IPS-11a (cell line): ENCODE data around the gene RIPOR2.
"Not testable (repeated sequence)": the region's sequence is repeated elsewhere in the genome, so short reads cannot be mapped to it uniquely, and the experiment has no call there.

Experiments used
- H3K4me3 ChIP-seq: one replicate; pipeline ENCODE4 v1.5.1; 2013; ENCODE audit warnings: low read depth, low read length, control low read depth

The RIPOR2 gene

GRCh38 chr6:24766680-24767462 lies 168.9 kb downstream of the RIPOR2 start:
- H3K4me3 ChIP-seq, result no peak overlapping the region

GRCh38 chr6:24765968-24766367 lies 169.8 kb downstream of the RIPOR2 start:
- H3K4me3 ChIP-seq, result not testable (repeated sequence)

GRCh38 chr6:24764833-24765828 lies 170.6 kb downstream of the RIPOR2 start:
- not testable (repeated sequence) for H3K4me3 ChIP-seq

GRCh38 chr6:24763578-24763977 lies 172.2 kb downstream of the RIPOR2 start:
- H3K4me3 ChIP-seq, result no peak overlapping the region

- no peak overlapping the region for H3K4me3 ChIP-seq
Measured at GRCh38 chr6:24761851-24762250, 173.9 kb downstream of the RIPOR2 start.

- H3K4me3 ChIP-seq, result no peak overlapping the region
Measured at GRCh38 chr6:24761193-24761835, 174.4 kb downstream of the RIPOR2 start.

- H3K4me3 ChIP-seq, result no peak overlapping the region
Measured at GRCh38 chr6:24760210-24760609, 175.6 kb downstream of the RIPOR2 start.

- H3K4me3 ChIP-seq, result no peak overlapping the region
Measured at GRCh38 chr6:24759718-24760117, 176.0 kb downstream of the RIPOR2 start.

- H3K4me3 ChIP-seq, result no peak overlapping the region
Measured at GRCh38 chr6:24757611-24758010, 178.1 kb downstream of the RIPOR2 start.

- no peak overlapping the region for H3K4me3 ChIP-seq
Measured at GRCh38 chr6:24755279-24755678, 180.5 kb downstream of the RIPOR2 start.

- not testable (repeated sequence) for H3K4me3 ChIP-seq
Measured at GRCh38 chr6:24754378-24754777, 181.4 kb downstream of the RIPOR2 start.
